Measurements from ENCODE around the gene UPF3A.

DNA sequence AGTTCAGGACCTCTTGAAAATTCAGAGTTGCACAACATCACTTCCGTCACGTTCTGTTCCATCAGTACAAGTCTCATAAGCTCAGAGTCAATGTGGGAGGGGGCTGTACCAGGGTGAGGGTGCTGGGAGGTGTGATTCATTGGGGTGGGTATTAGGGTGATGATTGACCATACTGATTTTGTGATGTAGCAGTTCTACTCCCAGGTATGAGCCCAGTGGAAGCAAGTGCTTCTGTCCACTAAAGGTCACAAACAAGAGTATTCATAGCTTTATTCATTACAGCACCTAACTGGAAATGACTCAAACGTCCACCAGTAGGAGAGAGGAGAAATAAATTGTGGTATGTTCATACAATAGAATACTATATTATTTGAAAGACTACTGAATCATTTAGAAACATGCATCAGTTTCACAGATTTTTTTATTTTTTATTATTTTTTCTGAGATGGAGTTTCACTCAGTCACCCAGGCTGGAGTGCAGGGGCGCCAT is 12.1 kb upstream of the UPF3A start:
- TF ChIP-seq MCM3 (IDR thresholded peaks at IDR 0.05) (no peak), RAD21 (CRISPR knock-in tag; conservative IDR thresholded peaks at IDR 0.05 in 1 of 2, IDR thresholded peaks at IDR 0.05 in 1 of 2) (no peak), POLR2A (conservative IDR thresholded peaks at IDR 0.05) (no peak)
- TF ChIP-seq, protein P1, sequence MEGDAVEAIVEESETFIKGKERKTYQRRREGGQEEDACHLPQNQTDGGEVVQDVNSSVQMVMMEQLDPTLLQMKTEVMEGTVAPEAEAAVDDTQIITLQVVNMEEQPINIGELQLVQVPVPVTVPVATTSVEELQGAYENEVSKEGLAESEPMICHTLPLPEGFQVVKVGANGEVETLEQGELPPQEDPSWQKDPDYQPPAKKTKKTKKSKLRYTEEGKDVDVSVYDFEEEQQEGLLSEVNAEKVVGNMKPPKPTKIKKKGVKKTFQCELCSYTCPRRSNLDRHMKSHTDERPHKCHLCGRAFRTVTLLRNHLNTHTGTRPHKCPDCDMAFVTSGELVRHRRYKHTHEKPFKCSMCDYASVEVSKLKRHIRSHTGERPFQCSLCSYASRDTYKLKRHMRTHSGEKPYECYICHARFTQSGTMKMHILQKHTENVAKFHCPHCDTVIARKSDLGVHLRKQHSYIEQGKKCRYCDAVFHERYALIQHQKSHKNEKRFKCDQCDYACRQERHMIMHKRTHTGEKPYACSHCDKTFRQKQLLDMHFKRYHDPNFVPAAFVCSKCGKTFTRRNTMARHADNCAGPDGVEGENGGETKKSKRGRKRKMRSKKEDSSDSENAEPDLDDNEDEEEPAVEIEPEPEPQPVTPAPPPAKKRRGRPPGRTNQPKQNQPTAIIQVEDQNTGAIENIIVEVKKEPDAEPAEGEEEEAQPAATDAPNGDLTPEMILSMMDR (IDR thresholded peaks at IDR 0.05 in 2 of 3, conservative IDR thresholded peaks at IDR 0.05 in 1 of 3; ENCODE audit: insufficient read depth in 2 of 3, low read depth in 1 of 3, low read length in 3 of 3) = no peak

Data from K562 (cell line).